Ascending aorta (tissue), 2 donors: ENCODE results near the gene TRIM37. TPM values are rescaled to one million over a fixed set of nuclear protein-coding genes. Genes with fewer than 3 reads are reported as not detected.

Source experiments
- DNase-seq, 2 donors: peaks; one replicate each; pipeline ENCODE4 v3.0.0-alpha.2; 2019; ENCODE audit warnings: low spot score in 2 of 2
- H3K27ac ChIP-seq, 2 donors: fragments of 200-600 bp; sonication (generic); one replicate each; pipeline ENCODE4 v1.5.1; 2016 to 2017; ENCODE audit warnings: mild to moderate bottlenecking in 1 of 2
- H3K27me3 ChIP-seq: fragments of 200-600 bp; sonication (generic); one replicate; pipeline ENCODE4 v1.5.1; 2017
- H3K36me3 ChIP-seq, 2 donors: fragments of 200-600 bp; sonication (generic); one replicate each; pipeline ENCODE4 v1.5.1; 2016
- H3K4me1 ChIP-seq, 2 donors: fragments of 200-600 bp; sonication (generic); one replicate each; pipeline ENCODE4 v1.5.1; 2016 to 2017; ENCODE audit warnings: mild to moderate bottlenecking in 1 of 2
- H3K4me3 ChIP-seq, 2 donors: fragments of 200-600 bp; sonication (generic); one replicate each; pipeline ENCODE4 v1.5.1; 2016 to 2017; ENCODE audit warnings: mild to moderate bottlenecking in 1 of 2
- H3K9me3 ChIP-seq, 2 donors: fragments of 200-600 bp; sonication (generic); one replicate each; pipeline ENCODE4 v1.5.1; 2016
- CTCF ChIP-seq, 3 experiments: fragments of 200-600 bp in 2 of 3; fragments of 450-650 bp in 1 of 3; sonication (generic) in 2 of 3; IDR thresholded peaks; one replicate each; pipeline ENCODE4 v1.5.1; 2016 to 2019; ENCODE audit warnings: antibody characterized with exemption in 3 of 3, mild to moderate bottlenecking in 1 of 3, moderate library complexity in 1 of 3
- intact Hi-C: fragments of 100-400 bp; cut with DNase I; formaldehyde crosslinking; loops from one replicate; pipeline ENCODE4 v1.15.1; 2023
- total RNA-seq: library from RNA; depleted of rRNA; stranded (reverse); fragments of >200 nt; gene quantifications from one replicate; pipeline ENCODE4 v1.1.0, GENCODE V29; 2016

TRIM37 gene
- total RNA-seq, 1 donor from 2014 or later = 15.0 TPM

- Histone ChIP-seq H3K36me3 (peaks cover 4 to 12% of the 10 kb centered on the region in 2 donors), H3K27ac (no peak overlapping the region), H3K27me3 (no peaks in the 10 kb centered on the region), H3K4me1 (no peaks in the 10 kb centered on the region), H3K4me3 (no peak overlapping the region), H3K9me3 (no peaks in the 10 kb centered on the region)
- no peak for TF ChIP-seq CTCF (IDR thresholded peaks at IDR 0.05)
- intact Hi-C loops = no loop called here
- DNase-seq = no peak
These were observed 18.0 kb upstream of the TRIM37 start for GRCh38 chr17:59124665-59125064.

GRCh38 chr17:59121901-59122480 lies 15.3 kb upstream of the TRIM37 start:
- DNase-seq = no peak
- no peak for TF ChIP-seq CTCF (IDR thresholded peaks at IDR 0.05)
- no peak overlapping the region for H3K27ac ChIP-seq
- no peaks in the 10 kb centered on the region for H3K9me3 ChIP-seq
- H3K27me3 ChIP-seq = no peaks in the 10 kb centered on the region
- intact Hi-C loops = no loop called here
- H3K4me1 ChIP-seq = no peaks in the 10 kb centered on the region
- no peak overlapping the region for H3K4me3 ChIP-seq
- H3K36me3 ChIP-seq = peaks cover 11 to 12% of the 10 kb centered on the region in 2 donors

- Histone ChIP-seq H3K27ac (no peak overlapping the region), H3K36me3 (peaks cover 12 to 15% of the 10 kb centered on the region in 2 donors), H3K4me1 (no peaks in the 10 kb centered on the region), H3K27me3 (no peaks in the 10 kb centered on the region), H3K9me3 (no peaks in the 10 kb centered on the region), H3K4me3 (no peak overlapping the region)
- DNase-seq = no peak
- intact Hi-C loops = no loop called here
- TF ChIP-seq CTCF (IDR thresholded peaks at IDR 0.05) = no peak
These were observed 8.8 kb upstream of the TRIM37 start for GRCh38 chr17:59115474-59115873.

GRCh38 chr17:59111539-59111938 lies 4.9 kb upstream of the TRIM37 start:
- Histone ChIP-seq H3K36me3 (peaks cover 3 to 6% of the 10 kb centered on the region in 2 donors), H3K9me3 (no peaks in the 10 kb centered on the region), H3K4me1 (peaks cover 4 to 6% of the 10 kb centered on the region in 2 donors), H3K27ac (no peak overlapping the region), H3K4me3 (no peak overlapping the region), H3K27me3 (no peaks in the 10 kb centered on the region)
- DNase-seq = no peak
- intact Hi-C loops = no loop called here
- no peak for TF ChIP-seq CTCF (IDR thresholded peaks at IDR 0.05)

- peaks cover 3 to 6% of the 10 kb centered on the region in 2 donors for H3K36me3 ChIP-seq
- no peak for DNase-seq
These were observed 4.3 kb upstream of the TRIM37 start for GRCh38 chr17:59110973-59111372.

More at GRCh38 chr17:59110973-59111372, 4.3 kb upstream of the TRIM37 start:
- H3K27ac ChIP-seq = no peak overlapping the region
- no peak overlapping the region for H3K4me3 ChIP-seq
- intact Hi-C loops = no loop called here
- no peaks in the 10 kb centered on the region for H3K9me3 ChIP-seq
- H3K4me1 ChIP-seq = peaks cover 4 to 6% of the 10 kb centered on the region in 2 donors
- TF ChIP-seq CTCF (IDR thresholded peaks at IDR 0.05) = no peak
- H3K27me3 ChIP-seq = no peaks in the 10 kb centered on the region
